Renal pelvis (tissue), 4 donors: ENCODE measurements around the gene ZBTB2. TPM values are rescaled to one million over a fixed set of nuclear protein-coding genes. Genes with fewer than 3 reads are reported as not detected.
"Not testable (repeated sequence)": the region's sequence is repeated elsewhere in the genome, so short reads cannot be mapped to it uniquely, and the experiment has no call there.

Source experiments
- DNase-seq: peaks from one replicate; pipeline ENCODE4 v3.0.0-alpha.2; 2013
- polyA plus RNA-seq, 3 donors: library from polyadenylated mRNA; unstranded; fragments of 120-200 nt; gene quantifications; one replicate each; pipeline ENCODE4 v1.2.1, GENCODE V29; 2013; ENCODE audit not compliant: insufficient read length in 3 of 3

ZBTB2 gene
- polyA plus RNA-seq, 3 donors, result 14.4 to 16.5 (median 14.4) TPM

GRCh38 chr6:151377095-151377494 is 14.3 kb downstream of the ZBTB2 start:
- no peak for DNase-seq

- DNase-seq, result no peak
Observed at GRCh38 chr6:151376440-151376839, 14.9 kb downstream of the ZBTB2 start.

- DNase-seq, result no peak
Observed at GRCh38 chr6:151375833-151376232, 15.5 kb downstream of the ZBTB2 start.

GRCh38 chr6:151374036-151374683 is 17.2 kb downstream of the ZBTB2 start:
- no peak for DNase-seq

- no peak for DNase-seq
Observed at GRCh38 chr6:151372164-151372563, 19.2 kb downstream of the ZBTB2 start.

- no peak for DNase-seq
Observed at GRCh38 chr6:151370509-151371078, 20.8 kb downstream of the ZBTB2 start.

- DNase-seq, result no peak
Observed at GRCh38 chr6:151365233-151365632, 26.1 kb downstream of the ZBTB2 start.

GRCh38 chr6:151359486-151359885 is 31.9 kb downstream of the ZBTB2 start:
- no peak for DNase-seq

GRCh38 chr6:151358475-151358874 is 32.9 kb downstream of the ZBTB2 start:
- no peak for DNase-seq

GRCh38 chr6:151357758-151358436 is 33.5 kb downstream of the ZBTB2 start:
- DNase-seq, result no peak

GRCh38 chr6:151356983-151357382 is 34.4 kb downstream of the ZBTB2 start:
- not testable (repeated sequence) for DNase-seq

- no peak for DNase-seq
Observed at GRCh38 chr6:151353795-151354194, 37.6 kb downstream of the ZBTB2 start.

- DNase-seq, result no peak
Observed at GRCh38 chr6:151352410-151353396, 38.7 kb downstream of the ZBTB2 start.

GRCh38 chr6:151351731-151352130 is 39.6 kb downstream of the ZBTB2 start:
- DNase-seq, result no peak

- DNase-seq, result no peak
Observed at GRCh38 chr6:151351146-151351700, 40.1 kb downstream of the ZBTB2 start.

GRCh38 chr6:151350442-151351145 is 40.8 kb downstream of the ZBTB2 start:
- DNase-seq, result no peak

GRCh38 chr6:151349651-151350270 is 41.6 kb downstream of the ZBTB2 start:
- DNase-seq, result no peak

GRCh38 chr6:151342750-151343149 is 48.6 kb downstream of the ZBTB2 start:
- not testable (repeated sequence) for DNase-seq

- no peak for DNase-seq
Observed at GRCh38 chr6:151341476-151342195, 49.7 kb downstream of the ZBTB2 start.
